ENCODE data around the gene SH2D7.

The SH2D7 gene

GRCh38 chr15:78110916-78111475 is 18.6 kb downstream of the SH2D7 start:
- in situ Hi-C loops (cut with MboI; ENCODE audit: low sequenced_read_pairs, unreplicated experiment) = loop anchor here (5.0 to 10.0 kb wide), 2 partner anchors 86 to 134 kb away; no protein-coding TSS in a partner anchor
- DNase-seq (ENCODE audit: low spot score) = no peak
- TF ChIP-seq CTCF (IDR thresholded peaks at IDR 0.05; ENCODE audit: borderline replicate concordance, control extremely low read depth, extremely low read depth, insufficient read depth, missing control alignments) = no peak

- no peak for TF ChIP-seq CTCF (IDR thresholded peaks at IDR 0.05; ENCODE audit: borderline replicate concordance, control extremely low read depth, extremely low read depth, insufficient read depth, missing control alignments)
- in situ Hi-C loops (cut with MboI; ENCODE audit: low sequenced_read_pairs, unreplicated experiment) = loop anchor here (5.0 to 10.0 kb wide), 2 partner anchors 86 to 133 kb away; no protein-coding TSS in a partner anchor
- no peak for DNase-seq (ENCODE audit: low spot score)
Observed at GRCh38 chr15:78111788-78112187, 19.4 kb downstream of the SH2D7 start.

- in situ Hi-C loops (cut with MboI; ENCODE audit: low sequenced_read_pairs, unreplicated experiment) = loop anchor here (5.0 to 10.0 kb wide), 2 partner anchors 85 to 132 kb away; no protein-coding TSS in a partner anchor
- no peak for TF ChIP-seq CTCF (IDR thresholded peaks at IDR 0.05; ENCODE audit: borderline replicate concordance, control extremely low read depth, extremely low read depth, insufficient read depth, missing control alignments)
- no peak for DNase-seq (ENCODE audit: low spot score)
Observed at GRCh38 chr15:78112551-78112950, 20.2 kb downstream of the SH2D7 start.

- no peak for TF ChIP-seq CTCF (IDR thresholded peaks at IDR 0.05; ENCODE audit: borderline replicate concordance, control extremely low read depth, extremely low read depth, insufficient read depth, missing control alignments)
- in situ Hi-C loops (cut with MboI; ENCODE audit: low sequenced_read_pairs, unreplicated experiment) = no loop called here
- no peak for DNase-seq (ENCODE audit: low spot score)
Observed at GRCh38 chr15:78120523-78120922, 28.2 kb downstream of the SH2D7 start.

GRCh38 chr15:78125267-78125666 is 32.9 kb downstream of the SH2D7 start:
- in situ Hi-C loops (cut with MboI; ENCODE audit: low sequenced_read_pairs, unreplicated experiment) = no loop called here
- no peak for TF ChIP-seq CTCF (IDR thresholded peaks at IDR 0.05; ENCODE audit: borderline replicate concordance, control extremely low read depth, extremely low read depth, insufficient read depth, missing control alignments)
- DNase-seq (ENCODE audit: low spot score) = peak; percentile 2

- no peak for TF ChIP-seq CTCF (IDR thresholded peaks at IDR 0.05; ENCODE audit: borderline replicate concordance, control extremely low read depth, extremely low read depth, insufficient read depth, missing control alignments)
- no peak for DNase-seq (ENCODE audit: low spot score)
- in situ Hi-C loops (cut with MboI; ENCODE audit: low sequenced_read_pairs, unreplicated experiment) = no loop called here
Observed at GRCh38 chr15:78127882-78128281, 35.5 kb downstream of the SH2D7 start.
